ENCODE measurements around the gene LSM7.
"Not testable (repeated sequence)": the region's sequence is repeated elsewhere in the genome, so short reads cannot be mapped to it uniquely, and the experiment has no call there.

LSM7 gene

GRCh38 chr19:2355168-2356035 lies 27.0 kb upstream of the LSM7 start:
- DNase-seq: no peak

- DNase-seq: no peak
Observed at GRCh38 chr19:2354670-2355069, 26.3 kb upstream of the LSM7 start.

- DNase-seq: no peak
Observed at GRCh38 chr19:2353887-2354592, 25.7 kb upstream of the LSM7 start.

GRCh38 chr19:2353159-2353886 lies 24.9 kb upstream of the LSM7 start:
- DNase-seq: no peak

GRCh38 chr19:2352121-2352520 lies 23.7 kb upstream of the LSM7 start:
- DNase-seq: no peak

GRCh38 chr19:2351591-2351990 lies 23.2 kb upstream of the LSM7 start:
- DNase-seq: no peak

- DNase-seq: no peak
Observed at GRCh38 chr19:2350656-2351055, 22.3 kb upstream of the LSM7 start.

- not testable (repeated sequence) for DNase-seq
Observed at GRCh38 chr19:2349818-2350217, 21.4 kb upstream of the LSM7 start.

GRCh38 chr19:2345794-2346663 lies 17.6 kb upstream of the LSM7 start:
- peak in 6 of 51 donors; percentile 8 to 32 (median 22) for DNase-seq

- no peak for DNase-seq
Observed at GRCh38 chr19:2345076-2345475, 16.7 kb upstream of the LSM7 start.

- DNase-seq: no peak
Observed at GRCh38 chr19:2344381-2344870, 16.0 kb upstream of the LSM7 start.

GRCh38 chr19:2343289-2343982 lies 15.1 kb upstream of the LSM7 start:
- DNase-seq: no peak

- DNase-seq: no peak
Observed at GRCh38 chr19:2342656-2343288, 14.4 kb upstream of the LSM7 start.

- no peak for DNase-seq
Observed at GRCh38 chr19:2341982-2342381, 13.6 kb upstream of the LSM7 start.

GRCh38 chr19:2341244-2341751 lies 12.9 kb upstream of the LSM7 start:
- no peak for DNase-seq

- no peak for DNase-seq
Observed at GRCh38 chr19:2340496-2341243, 12.3 kb upstream of the LSM7 start.

GRCh38 chr19:2339644-2340310 lies 11.4 kb upstream of the LSM7 start:
- no peak for DNase-seq
